NCI-H1105 treated with DMSO at 0.1 percent for 48 hours (cell line): ENCODE measurements around the gene IPO11.

ENCODE experiments used
- DNase-seq: peaks from one replicate; lab custom pipeline; 2025; lab: John Stamatoyannopoulos, UW

The IPO11 gene

DNA sequence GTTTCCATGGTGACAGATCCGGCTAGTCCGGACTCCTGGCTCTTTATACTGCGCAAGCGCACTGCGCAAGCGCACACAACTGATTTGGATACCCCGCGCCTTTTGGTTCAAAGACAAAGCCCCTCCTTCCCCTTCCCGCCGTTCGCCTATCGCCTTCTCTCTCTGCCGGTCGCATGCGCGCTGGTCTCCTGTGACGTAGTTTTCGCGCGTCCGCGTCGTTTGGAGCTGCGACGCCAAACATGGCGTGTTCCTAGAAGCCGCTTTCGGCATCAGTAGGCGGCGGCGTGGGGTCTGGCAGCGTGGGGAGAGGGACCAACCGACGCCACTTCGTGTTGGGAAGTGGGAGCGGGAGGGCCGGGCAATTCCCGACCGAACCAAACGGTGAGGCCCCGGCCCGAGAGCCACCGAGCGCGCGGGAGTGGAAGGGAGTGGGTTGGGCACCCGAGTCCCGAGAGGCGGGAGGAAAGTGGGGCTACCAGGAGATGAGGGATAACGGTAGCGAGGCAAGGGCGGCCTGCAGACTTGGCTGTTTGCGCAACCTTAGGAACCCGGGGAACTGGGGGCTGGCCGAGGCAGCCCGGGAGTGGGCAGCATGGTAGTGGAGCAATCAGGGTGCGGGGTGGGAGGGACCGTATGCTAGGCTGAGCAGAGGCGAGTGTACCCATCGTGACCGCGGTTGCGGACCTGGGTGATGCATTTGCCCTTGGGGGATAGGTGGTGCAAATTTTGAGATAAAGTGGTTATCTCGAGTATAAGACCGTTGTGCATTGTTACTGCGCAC, at the start of gene IPO11:
TSS of gene IPO11 (plus strand) at position 215 of the 781 bp plus-strand sequence. CDS start 24,517 bp downstream, outside the sequence.
- DNase-seq: peak; percentile 94

DNA sequence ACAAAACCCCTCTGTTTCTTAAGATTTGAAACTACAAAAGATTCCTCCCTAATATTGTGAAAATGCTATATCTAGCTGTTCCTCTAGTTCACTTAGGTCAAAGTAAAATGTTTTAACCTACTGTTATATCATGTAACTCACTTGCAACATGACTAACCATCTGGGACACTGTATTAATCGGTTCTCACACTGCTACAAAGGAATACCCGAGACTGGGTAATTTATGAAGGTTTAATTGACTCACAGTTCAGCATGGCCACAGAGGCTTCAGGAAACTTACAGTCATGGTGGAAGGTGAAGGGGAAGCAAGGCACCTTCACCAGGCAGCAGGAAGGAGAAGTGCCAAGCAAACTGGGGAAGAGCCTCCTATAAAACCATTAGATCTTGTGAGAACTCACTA, 43.5 kb upstream of the IPO11 start:
- DNase-seq: no peak

DNA sequence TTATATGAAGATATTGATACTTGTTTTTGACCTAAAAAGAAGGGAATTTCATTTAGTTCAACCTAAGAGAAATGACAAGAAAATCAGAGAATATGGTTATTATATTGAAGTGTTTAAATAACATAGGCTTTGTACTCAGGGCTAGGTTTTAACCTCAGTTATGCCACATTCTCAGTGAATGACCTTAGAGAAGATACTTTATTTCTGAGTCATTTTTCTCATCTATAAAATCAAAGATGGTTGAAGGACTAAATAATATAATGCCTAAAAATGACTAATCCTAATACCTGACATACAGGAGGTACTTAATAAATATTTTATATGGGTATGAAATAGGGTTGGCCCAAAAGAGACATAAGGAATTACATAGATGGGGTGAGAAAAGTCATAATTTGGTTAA, 41.2 kb upstream of the IPO11 start:
- no peak for DNase-seq

DNA sequence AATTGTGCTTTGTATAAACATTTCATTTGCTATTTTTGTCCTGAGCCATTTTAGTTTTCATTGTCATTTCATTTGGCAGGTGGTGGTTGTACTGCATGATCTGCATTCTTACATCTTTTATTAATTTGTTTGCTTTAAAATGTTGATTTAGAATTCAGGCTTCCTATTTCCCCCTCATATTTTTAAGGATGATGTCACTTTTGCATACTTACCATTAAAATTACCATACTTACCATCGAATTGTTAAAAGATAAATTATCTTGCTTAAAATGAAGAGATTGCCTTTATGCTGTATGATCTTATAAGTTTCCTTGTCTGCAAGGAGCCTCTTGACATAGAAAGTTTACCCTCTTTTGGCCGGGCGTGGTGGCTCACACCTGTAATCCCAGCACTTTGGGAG, 40.0 kb upstream of the IPO11 start:
- no peak for DNase-seq

DNA sequence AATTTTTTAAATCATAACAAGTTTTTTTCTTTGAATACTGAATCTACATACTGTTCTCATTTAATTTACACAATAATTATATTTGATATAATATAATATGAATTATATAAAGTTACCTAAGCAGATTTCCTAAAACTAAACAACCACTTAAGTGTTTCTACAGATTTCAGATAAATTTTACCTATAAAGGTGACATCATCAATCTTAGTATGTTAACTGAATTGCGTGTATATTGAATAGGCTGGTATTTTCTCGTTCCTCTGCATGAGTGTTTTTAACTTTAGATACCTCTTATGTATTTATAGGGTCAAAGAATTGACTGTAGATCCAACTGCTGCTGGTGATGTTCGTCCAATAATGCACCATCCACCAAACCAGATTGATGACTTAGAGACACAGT, 39.2 kb upstream of the IPO11 start:
- no peak for DNase-seq

DNA sequence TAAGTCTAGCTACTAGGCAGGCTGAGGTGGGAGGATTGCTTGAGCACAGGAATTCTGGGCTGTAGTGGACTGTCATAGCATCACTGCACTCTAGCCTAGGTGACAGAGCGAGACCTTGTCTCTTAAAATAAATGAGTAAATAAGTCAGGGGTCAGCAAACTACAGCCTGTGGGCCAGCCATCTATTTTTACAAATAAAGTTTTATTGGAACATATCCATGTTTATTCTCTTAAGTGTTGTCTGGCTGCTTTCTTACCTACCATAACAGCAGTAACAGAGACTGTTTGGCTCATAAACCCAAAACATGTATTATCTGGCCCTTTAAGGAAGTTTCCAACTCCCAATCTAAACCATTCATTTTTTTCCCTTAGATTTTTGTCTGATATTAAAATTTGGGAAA, 38.5 kb upstream of the IPO11 start:
- no peak for DNase-seq

DNA sequence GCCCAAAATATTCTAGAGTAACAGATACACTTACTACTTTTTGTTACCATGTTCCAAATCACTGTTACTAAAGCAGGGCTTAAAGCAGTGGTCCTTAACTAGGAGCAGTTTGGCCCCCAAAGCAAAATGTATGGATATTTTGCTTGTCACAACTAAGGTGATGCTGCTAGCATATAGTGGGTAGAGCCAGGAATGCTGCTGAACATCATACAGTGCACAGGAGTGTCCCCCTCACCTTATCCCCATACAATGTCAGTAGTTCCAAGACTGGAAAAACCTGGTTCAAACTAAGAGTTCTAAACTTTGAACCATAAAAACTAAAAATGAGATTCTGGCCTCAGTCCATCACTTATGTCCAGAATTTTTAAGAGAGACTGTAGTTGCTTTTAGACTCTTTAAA, 36.9 kb upstream of the IPO11 start:
- no peak for DNase-seq

DNA sequence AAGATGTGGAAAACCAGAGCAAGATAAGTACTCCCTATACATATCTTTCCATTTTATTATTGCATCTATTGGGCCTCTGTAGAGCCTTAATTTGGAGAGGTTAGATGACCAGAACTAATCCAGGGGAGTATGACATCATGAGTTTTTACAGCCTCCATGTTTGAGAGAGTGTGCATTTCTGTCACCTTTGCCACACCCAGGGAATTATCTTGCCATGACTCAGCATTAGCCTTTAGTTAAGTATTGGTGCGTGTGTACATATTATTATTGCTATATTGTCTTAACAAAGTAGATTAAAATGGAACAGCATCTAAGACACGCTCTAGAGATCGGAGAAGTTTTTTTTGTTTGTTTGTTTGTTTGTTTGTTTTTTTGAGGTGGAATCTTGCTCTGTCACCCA, 36.5 kb upstream of the IPO11 start:
- DNase-seq: no peak

DNA sequence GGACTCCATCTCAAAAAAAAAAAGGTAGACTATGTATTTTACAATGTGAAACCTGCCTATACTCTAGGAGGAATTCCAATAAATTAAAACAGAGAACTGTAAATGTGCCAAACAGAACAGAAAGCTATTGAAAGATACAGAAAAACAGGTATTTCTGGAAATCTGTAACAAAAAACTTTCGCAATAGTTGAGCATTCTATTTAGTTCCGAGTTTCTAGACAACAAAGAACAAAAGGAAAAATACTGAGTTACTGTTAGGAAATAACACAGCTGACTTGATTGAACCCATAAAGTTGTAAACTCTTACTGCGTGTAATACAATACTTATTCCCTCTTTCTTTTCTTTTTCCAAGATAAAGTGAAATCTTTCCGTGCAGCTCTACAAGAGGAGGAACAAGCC, 27.4 kb upstream of the IPO11 start:
- no peak for DNase-seq

DNA sequence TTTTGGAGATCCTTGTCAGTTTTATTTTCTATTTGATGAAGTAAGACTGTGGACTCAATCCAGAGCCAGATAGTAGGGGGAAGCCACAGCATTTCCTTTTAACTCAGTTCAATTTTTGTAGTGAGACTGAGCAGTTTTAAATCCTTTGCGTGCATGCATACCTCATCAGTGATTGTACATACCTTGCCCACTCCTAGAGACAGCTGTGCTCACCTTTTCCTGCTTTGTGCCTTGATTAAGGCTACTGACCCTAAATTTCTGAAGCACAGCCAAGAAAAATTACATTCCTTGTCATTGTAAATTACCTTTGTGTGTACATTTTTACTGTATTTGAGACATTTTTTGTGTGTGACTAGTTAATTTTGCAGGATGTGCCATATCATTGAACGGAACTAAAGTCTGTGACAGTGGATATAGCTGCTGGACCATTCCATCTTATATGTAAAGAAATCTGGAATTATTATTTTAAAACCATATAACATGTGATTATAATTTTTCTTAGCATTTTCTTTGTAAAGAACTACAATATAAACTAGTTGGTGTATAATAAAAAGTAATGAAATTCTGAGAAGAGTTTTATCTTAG, 26.7 kb upstream of the IPO11 start:
- DNase-seq: no peak

DNA sequence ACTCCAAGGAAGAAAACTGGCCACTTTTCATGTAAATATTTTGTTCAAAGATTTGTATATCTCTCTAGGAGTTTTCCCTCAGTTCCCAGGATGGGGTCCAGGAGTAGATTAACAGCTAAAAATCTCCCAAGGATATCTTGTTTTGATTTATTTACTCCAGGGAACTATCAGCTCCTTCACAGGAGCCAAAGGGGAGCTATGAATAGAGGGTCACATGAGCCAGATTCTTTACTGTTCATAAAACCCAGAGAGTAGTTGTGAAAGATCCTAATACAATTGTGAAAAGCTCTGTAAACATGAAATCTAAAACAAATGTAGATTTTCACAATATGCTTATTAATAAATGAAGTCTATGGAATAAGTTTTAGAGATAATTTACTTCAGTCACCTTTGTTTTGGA, 25.7 kb upstream of the IPO11 start:
- no peak for DNase-seq

DNA sequence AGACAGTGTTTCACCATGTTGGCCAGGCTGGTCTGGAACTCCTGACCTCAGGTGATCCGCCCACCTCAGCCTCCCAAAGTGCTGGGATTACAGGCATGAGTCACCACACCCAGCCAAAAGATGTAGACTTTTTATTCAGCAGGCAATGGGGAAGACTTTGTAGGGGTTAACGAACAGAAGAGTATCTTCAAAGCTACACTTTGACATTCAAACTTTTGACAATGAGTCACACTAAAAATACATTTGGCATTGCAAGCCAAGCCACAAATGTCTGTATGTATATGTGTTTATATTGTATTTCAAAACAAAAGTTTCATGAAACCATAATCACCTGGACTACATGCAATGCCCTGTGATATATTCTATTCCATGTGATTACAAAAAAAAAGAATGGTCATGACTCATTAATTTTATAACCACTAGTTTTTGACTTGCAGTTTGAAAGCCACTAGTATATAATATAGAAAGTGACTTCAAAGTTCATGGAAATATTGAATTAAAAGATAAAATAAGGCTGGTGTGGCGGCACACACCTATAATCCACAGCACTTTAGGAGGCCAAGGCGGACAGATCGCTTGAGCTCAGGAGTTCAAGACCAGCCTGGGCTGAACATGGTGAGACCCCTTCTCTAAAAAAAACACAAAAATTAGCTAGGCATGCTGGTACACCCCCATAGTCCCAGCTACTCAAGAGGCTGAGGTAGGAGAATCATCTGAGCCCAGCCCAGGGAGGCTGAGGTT, 17.2 kb upstream of the IPO11 start:
- no peak for DNase-seq

DNA sequence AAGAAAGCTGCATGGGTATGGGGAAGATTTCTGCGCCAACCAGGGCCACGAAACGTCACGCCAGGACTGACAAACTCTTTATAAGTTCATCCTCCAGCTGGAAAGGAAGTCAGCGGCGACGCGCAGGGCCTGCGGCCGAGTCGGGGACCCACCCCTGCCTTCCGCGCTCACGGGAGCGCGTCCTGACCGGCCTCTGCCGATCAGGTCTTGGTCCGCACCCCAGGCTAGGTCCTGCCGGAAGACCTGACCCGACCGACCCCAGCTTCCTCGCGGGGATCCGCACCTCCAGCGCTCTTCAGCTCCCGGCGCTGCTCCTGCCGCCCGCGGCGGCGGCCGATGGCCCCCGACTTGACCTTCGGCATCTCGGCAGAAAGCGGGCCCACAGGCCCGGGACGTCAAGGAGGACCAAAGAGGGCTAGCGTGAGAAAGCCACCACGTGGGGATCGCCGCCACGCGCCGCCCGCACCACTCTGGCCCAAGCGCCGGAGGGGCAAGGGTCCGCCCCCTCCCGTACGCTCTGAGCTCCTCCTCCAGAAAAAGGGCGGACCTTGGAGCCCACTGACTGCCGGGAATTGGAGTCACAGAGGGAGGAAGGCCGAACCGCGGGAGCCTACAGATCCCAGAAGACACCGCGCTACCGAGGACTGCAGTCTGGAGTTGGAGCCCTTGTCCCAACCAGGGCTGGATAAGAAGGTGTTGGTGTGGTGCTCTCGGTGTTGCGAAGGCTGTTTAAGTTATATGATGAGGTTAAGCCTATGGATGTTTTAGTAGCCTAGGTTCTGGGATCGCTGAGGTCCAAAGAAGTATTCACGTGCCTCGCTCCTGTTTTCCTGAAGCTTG, 8.9 kb upstream of the IPO11 start, which contains the start of gene DIMT1:
TSS of gene DIMT1 (minus strand) at position 495 of the 840 bp plus-strand sequence. CDS start at position 362, 133 bp downstream.
- DNase-seq: peak; percentile 89

DNA sequence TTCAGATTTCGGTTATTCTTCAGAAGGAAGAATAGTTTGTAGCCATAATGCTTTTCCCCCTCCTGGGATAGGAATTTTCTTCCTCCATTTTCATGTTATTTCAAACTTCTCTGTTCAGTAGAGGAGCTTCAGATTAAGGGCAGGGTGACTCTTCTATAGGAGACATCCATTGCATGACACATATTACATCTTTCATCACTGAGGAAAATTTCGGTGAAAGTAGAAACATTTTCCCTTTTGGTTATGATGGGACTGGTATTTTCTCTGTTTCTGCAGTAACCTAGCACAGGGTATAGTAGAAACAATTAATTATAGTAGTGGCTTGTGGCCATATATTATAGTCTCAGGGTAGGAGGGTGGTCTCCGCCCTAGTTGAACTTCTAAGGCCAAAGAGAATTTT, 1.1 kb downstream of the IPO11 start:
- no peak for DNase-seq

DNA sequence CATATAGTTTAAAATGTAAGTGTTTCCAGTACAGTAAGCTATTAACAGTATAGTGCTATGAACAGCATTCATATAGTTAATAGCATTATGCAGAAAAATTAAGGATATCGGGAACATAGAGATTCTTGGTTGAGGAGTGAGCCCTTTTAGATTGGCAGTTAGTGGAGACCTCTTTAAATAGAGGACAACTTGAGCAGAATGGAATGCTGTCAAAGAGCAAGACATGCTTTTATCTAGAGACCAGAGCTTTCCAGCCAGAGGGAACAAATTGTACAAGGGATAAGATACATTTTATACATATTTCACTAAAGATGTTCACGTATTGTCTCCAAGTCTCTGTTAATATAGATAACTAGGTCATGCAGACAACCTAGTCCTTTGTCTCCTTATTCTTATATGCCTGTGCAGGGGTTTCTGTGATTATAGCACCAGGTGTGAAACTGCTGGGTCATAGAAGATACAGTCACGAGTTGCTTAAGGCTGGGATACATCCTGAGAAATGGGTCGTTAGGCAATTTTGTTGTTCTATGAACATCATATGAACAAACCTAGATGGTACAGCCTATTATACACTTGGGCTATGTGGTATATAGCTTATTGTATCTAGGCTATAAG, 6.0 kb downstream of the IPO11 start:
- no peak for DNase-seq

DNA sequence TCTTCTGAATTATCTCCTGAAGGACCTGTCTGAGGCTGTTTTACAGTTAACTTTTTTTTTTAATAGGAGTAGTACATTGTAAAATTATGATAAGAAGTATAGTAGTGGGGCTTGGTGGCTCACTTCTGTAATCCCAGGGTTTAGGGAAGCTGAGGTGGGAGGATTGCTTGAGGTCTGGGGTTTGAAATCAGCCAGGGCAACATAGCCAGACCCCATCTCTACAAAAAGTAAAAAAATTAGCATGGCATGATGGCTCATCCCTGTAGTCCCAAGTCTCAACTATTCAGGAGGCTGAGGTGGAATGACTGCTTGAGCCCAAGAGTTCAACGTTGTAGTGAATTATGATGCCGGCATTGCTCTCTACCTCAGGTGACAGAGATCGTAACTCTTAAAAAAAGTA, 7.0 kb downstream of the IPO11 start:
- DNase-seq: no peak

DNA sequence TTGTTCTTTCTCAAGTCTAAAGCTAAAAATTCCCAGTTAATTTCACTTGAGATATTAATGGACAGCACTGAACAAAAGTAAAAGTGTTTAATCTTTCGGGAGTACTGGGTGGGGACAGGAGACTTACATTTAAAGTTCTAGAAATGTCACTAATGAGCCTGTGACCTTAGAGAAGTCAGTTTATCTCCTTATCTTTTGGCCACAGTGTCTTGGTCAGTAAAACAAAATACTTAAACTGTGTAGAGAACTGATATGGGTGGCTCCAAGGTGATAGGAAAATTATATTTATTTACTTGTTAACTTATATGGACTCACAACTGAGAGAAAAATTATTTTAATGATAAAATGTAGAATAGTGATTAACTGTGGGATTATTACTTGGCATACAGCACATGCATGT, 8.9 kb downstream of the IPO11 start:
- DNase-seq: no peak

DNA sequence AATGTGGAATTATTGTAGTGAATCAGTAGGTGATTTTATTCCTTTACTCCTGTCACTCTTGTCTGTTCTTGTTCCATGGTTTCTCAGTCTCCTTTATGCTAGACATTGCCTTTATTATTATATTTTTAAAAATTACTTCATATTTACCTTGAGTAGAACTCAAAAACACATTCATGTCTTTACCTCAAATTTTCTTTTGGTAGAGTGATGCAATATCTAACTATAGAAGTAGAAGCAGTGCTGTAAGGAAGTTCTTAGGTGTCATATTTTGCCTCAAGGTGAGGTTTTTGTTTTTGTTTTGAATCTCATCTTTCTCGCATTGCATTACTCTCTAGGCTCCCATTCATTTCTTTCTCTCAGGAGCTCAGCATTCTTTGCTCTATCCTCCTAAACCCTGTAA, 12.2 kb downstream of the IPO11 start:
- DNase-seq: no peak

DNA sequence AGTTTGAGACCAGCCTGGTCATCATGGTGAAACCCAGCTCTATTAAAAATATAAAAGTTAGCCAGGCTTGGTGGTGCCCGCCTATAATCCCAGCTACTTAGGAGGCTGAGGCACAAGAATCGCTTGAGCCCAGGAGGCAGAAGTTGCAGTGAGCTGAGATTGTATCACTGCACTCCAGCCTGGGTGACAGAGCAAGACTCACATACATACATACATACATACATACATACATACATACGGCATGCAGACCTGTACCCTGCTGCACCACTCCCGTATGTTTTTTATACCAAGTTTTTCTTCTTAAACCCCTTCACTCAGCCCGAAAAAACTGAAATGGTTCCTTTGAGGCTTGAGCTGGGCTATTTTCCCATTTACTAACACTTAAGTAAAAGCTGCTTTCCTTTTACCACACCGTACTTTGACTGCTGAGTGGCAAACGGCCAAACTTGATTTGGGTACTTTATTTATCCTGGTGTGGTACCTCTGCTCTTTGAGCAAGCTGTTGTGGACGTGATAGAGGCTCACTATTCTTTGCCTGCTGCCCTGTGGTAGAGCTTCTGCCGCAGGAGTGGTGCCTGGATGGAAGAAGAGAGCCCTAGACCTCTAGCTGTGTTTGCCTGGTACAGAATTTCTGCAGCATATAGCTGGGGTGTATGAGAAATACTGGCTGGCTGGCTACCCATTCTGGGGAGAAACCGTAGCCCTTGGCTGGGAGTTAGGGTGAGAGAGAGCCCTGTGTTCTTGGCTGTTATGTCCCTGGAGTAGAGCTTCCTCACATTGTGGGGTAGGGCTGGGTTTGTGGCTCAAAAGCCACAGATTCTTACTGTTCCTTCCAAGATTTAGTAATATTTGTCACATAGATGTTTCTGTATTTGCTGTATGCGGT, 19.4 kb downstream of the IPO11 start:
- DNase-seq: no peak

DNA sequence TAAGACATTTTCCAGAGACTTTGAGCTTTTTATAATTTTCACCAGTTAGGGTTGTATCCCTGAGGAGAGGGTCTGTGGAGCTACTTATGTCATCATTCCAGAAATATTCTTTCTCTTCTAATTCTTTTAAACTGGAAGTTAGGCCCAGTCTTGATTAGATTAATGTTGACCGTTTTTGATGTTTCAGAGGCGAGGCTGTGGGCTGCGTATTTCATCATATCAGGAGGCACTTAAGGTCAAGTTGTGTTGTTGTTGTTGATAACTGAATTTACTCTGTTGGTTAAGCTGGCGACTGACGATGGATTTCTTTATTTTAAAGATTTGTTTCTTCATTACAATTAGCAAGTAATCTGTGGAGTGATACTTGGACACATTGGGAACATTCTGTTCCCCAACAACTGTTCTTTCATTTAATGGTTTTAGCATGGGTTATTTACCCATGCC, 20.1 kb downstream of the IPO11 start:
- no peak for DNase-seq

DNA sequence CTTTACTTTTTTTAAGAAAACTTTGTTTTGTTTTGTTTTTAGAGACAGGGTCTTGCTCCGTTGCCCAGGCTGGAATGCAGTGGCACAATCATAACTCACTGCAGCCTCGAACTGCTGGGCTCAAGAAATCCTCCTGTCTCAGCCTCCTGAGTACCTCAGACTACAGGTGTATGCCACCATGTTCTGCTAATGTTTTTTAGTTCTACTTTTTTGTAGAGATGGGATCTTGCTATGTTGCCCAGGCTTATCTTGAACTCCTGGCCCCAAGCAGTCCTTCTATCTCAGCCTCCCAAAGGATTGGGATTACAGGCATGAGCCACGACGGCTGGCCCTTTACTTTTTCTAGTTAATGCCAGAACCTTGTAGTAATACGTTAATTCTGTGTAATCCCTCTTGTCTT, 36.0 kb downstream of the IPO11 start:
- no peak for DNase-seq
